ENCODE data around the gene THSD4.
"Not testable (repeated sequence)": the region's sequence is repeated elsewhere in the genome, so short reads cannot be mapped to it uniquely, and the experiment has no call there.

The THSD4 gene

GRCh38 chr15:71380345-71380744 lies 265.1 kb downstream of the THSD4 start:
- no peak for DNase-seq (ENCODE audit: low read depth in 2 of 2)

GRCh38 chr15:71384501-71384900 lies 269.2 kb downstream of the THSD4 start:
- no peak for DNase-seq (ENCODE audit: low read depth in 2 of 2)

GRCh38 chr15:71385026-71385425 lies 269.8 kb downstream of the THSD4 start:
- no peak for DNase-seq (ENCODE audit: low read depth in 2 of 2)

- DNase-seq (ENCODE audit: low read depth in 2 of 2), result no peak
These were observed 270.2 kb downstream of the THSD4 start for GRCh38 chr15:71385457-71385856.

GRCh38 chr15:71386005-71386404 lies 270.7 kb downstream of the THSD4 start:
- no peak for DNase-seq (ENCODE audit: low read depth in 2 of 2)

GRCh38 chr15:71386448-71387236 lies 271.4 kb downstream of the THSD4 start:
- no peak for DNase-seq (ENCODE audit: low read depth in 2 of 2)

GRCh38 chr15:71387810-71388209 lies 272.5 kb downstream of the THSD4 start:
- DNase-seq (ENCODE audit: low read depth in 2 of 2), result no peak

- no peak for DNase-seq (ENCODE audit: low read depth in 2 of 2)
These were observed 274.8 kb downstream of the THSD4 start for GRCh38 chr15:71390096-71390495.

GRCh38 chr15:71391421-71392088 lies 276.3 kb downstream of the THSD4 start:
- DNase-seq (ENCODE audit: low read depth in 2 of 2), result no peak

GRCh38 chr15:71392861-71393283 lies 277.6 kb downstream of the THSD4 start:
- no peak for DNase-seq (ENCODE audit: low read depth in 2 of 2)

GRCh38 chr15:71393383-71393782 lies 278.1 kb downstream of the THSD4 start:
- DNase-seq (ENCODE audit: low read depth in 2 of 2), result no peak

GRCh38 chr15:71396536-71397125 lies 281.4 kb downstream of the THSD4 start:
- no peak for DNase-seq (ENCODE audit: low read depth in 2 of 2)

GRCh38 chr15:71397377-71397776 lies 282.1 kb downstream of the THSD4 start:
- DNase-seq (ENCODE audit: low read depth in 2 of 2), result no peak

GRCh38 chr15:71400294-71400693 lies 285.0 kb downstream of the THSD4 start:
- no peak for DNase-seq (ENCODE audit: low read depth in 2 of 2)

GRCh38 chr15:71401728-71402127 lies 286.5 kb downstream of the THSD4 start:
- not testable (repeated sequence) for DNase-seq (ENCODE audit: low read depth in 2 of 2)

- DNase-seq (ENCODE audit: low read depth in 2 of 2), result no peak
These were observed 294.3 kb downstream of the THSD4 start for GRCh38 chr15:71409541-71409940.

- DNase-seq (ENCODE audit: low read depth in 2 of 2), result no peak
These were observed 295.1 kb downstream of the THSD4 start for GRCh38 chr15:71410347-71410746.

GRCh38 chr15:71411538-71412482 lies 296.5 kb downstream of the THSD4 start:
- no peak for DNase-seq (ENCODE audit: low read depth in 2 of 2)

GRCh38 chr15:71413419-71413818 lies 298.1 kb downstream of the THSD4 start:
- no peak for DNase-seq (ENCODE audit: low read depth in 2 of 2)

GRCh38 chr15:71414853-71415252 lies 299.6 kb downstream of the THSD4 start:
- no peak for DNase-seq (ENCODE audit: low read depth in 2 of 2)

GRCh38 chr15:71422530-71423259 lies 307.4 kb downstream of the THSD4 start:
- no peak for DNase-seq (ENCODE audit: low read depth in 2 of 2)
